Measurements from ENCODE around the gene PNKP.

GRCh38 chr19:49884109-49884508 lies 16.7 kb upstream of the PNKP start:
- TF ChIP-seq POLR2AphosphoS5 (IDR thresholded peaks at IDR 0.05; ENCODE audit: low read depth, low read length) (no peak), TAF1 (IDR thresholded peaks at IDR 0.05; ENCODE audit: borderline replicate concordance, low read depth, low read length) (no peak)
